C4-2B (cell line): ENCODE data around the gene RABEP1.

Source experiments
- H3K27ac ChIP-seq: fragments of 450-650 bp; 2 replicates; pipeline ENCODE4 v1.5.1; 2017
- ZFX ChIP-seq: fragments of 450-650 bp; IDR thresholded peaks from 2 replicates; pipeline ENCODE4 v1.6.1; 2017
- TF ChIP-seq, protein P1 (sequence below): fragments of 450-650 bp; conservative IDR thresholded peaks from 2 replicates; pipeline ENCODE4 v1.5.1; 2017; ENCODE audit warnings: mild to moderate bottlenecking

The RABEP1 gene

DNA sequence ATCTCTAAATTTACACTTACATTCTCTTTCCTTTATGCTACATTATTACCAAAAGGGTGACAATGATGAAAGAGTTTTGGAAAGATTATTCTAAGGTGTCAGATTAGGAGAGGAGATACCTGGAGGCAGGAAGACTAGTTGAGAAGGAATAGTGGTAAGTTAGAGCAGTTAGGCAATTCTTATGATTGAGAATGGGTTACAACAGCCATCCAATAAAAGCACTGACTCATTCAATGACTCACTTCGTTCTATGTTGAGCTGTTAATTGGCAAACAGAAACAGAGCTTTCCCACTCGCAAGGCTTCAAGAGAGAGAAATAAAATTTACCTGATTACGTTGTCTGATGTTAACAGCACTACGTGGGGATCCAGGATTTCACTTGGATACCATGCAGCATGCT lies 131.6 kb downstream of the RABEP1 start:
- no peak overlapping the region for H3K27ac ChIP-seq
- TF ChIP-seq, protein P1, sequence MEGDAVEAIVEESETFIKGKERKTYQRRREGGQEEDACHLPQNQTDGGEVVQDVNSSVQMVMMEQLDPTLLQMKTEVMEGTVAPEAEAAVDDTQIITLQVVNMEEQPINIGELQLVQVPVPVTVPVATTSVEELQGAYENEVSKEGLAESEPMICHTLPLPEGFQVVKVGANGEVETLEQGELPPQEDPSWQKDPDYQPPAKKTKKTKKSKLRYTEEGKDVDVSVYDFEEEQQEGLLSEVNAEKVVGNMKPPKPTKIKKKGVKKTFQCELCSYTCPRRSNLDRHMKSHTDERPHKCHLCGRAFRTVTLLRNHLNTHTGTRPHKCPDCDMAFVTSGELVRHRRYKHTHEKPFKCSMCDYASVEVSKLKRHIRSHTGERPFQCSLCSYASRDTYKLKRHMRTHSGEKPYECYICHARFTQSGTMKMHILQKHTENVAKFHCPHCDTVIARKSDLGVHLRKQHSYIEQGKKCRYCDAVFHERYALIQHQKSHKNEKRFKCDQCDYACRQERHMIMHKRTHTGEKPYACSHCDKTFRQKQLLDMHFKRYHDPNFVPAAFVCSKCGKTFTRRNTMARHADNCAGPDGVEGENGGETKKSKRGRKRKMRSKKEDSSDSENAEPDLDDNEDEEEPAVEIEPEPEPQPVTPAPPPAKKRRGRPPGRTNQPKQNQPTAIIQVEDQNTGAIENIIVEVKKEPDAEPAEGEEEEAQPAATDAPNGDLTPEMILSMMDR = no peak
- no peak for TF ChIP-seq ZFX

DNA sequence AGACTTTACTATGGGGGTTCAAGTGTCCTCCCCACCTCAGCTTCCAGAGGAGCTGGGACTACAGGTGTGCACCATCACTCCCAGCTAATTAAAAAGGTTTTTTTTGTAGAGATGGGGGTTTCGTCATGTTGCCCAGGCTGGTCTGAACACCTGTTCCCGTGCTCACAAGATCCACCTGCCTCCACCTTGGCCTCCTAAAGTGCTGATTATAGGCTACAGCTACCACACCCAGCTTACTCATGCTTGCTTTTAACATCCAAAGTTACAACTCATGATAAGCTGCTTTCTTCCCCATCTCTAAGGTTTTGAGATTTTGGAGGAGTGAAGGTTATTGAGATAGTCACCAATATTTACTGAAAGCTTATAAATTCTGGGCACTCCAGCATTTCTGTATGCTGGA lies 134.8 kb downstream of the RABEP1 start:
- no peak for TF ChIP-seq ZFX
- TF ChIP-seq, protein P1 = no peak
- no peak overlapping the region for H3K27ac ChIP-seq

DNA sequence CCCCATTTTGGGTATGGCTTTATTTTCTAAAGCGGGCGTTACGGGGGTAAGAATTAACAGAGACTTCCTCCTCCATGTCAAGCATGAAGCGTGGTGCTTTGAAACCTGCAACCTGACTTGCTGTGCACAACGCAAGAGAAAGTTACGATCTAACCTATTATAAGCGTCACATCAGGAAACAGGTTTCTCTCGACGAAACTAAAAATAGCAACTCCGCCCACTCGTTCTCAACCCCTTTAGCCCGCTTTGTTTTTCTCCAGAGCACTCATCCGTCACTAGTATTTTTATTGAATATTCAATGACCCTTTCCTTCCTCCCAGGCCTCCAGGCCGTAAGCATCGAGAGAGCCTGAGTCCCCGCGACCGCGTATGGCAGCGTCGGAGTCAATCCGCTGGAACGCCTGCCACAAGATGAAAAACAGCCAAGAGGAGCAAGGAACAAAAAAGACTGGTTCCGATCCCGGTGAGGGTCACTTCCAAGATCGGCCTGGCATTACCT lies 136.8 kb downstream of the RABEP1 start:
- peak overlapping the region; percentile 91 for H3K27ac ChIP-seq
- TF ChIP-seq, protein P1 = no peak
- peak; percentile 63 for TF ChIP-seq ZFX

- TF ChIP-seq ZFX = peak; percentile 42; the same call in 1 of the 2 replicates
- TF ChIP-seq, protein P1 = no peak
- H3K27ac ChIP-seq = peak within 1 kb of the TSS; percentile 91
Observed at GRCh38 chr17:5419356-5419958, 137.4 kb downstream of the RABEP1 start, which contains the start of gene NUP88. NUP88 (minus strand) TSS chr17:5419662; CDS start chr17:5419650, 12 bp downstream.

- H3K27ac ChIP-seq = peak within 1 kb of the TSS; percentile 91
- TF ChIP-seq, protein P1 = no peak
- TF ChIP-seq ZFX = peak; percentile 72
Observed at GRCh38 chr17:5419959-5420653, 138.0 kb downstream of the RABEP1 start, which contains the start of gene RPAIN. RPAIN (plus strand) TSS chr17:5420182; CDS start chr17:5420211, 29 bp downstream.

DNA sequence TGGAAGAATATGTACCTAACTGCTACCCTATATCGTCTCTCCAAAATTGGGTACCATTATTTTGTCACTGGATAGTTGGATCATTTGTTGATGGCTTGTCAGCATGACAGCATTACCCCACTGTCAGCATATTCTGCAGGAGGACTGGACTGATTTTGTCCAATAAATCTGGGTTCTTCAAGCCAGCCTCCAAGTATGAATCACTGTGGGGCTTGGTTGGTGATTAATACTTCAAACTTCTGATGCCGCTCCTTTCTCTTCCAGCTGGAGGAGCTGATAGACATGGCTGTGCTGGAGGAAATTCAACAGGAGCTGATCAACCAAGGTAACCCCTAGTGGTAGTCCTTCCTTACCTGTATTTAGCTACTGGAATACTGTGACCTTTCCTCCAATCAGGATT lies 140.4 kb downstream of the RABEP1 start:
- TF ChIP-seq, protein P1 = no peak
- no peak overlapping the region for H3K27ac ChIP-seq

GRCh38 chr17:5424909-5425308 lies 142.8 kb downstream of the RABEP1 start:
- TF ChIP-seq, protein P1 = no peak
- no peak for TF ChIP-seq ZFX

More at GRCh38 chr17:5424909-5425308, 142.8 kb downstream of the RABEP1 start:
- no peak overlapping the region for H3K27ac ChIP-seq
